H9 (cell line): ENCODE results near the gene FBXO41. TPM values are rescaled to one million over a fixed set of nuclear protein-coding genes. Genes with fewer than 3 reads are reported as not detected.

Experiments
- DNase-seq: peaks from one replicate; pipeline ENCODE4 v3.0.0-alpha.2; 2017
- H2AFZ ChIP-seq: one replicate; pipeline ENCODE4 v1.6.1; 2013; ENCODE audit warnings: mild to moderate bottlenecking, low read length, control low read depth, moderate library complexity
- H2AK5ac ChIP-seq: 2 replicates; pipeline ENCODE4 v1.6.1; 2013; ENCODE audit warnings: low read length, control low read depth, mixed read lengths; ENCODE audit not compliant: insufficient read length
- H2BK120ac ChIP-seq: one replicate; pipeline ENCODE4 v1.6.1; 2013; ENCODE audit warnings: low read depth, mild to moderate bottlenecking, low read length, control low read depth, inconsistent platforms; ENCODE audit not compliant: poor library complexity, severe bottlenecking
- H2BK12ac ChIP-seq: 2 replicates; pipeline ENCODE4 v1.6.1; 2013; ENCODE audit warnings: low read length, control low read depth, mixed read lengths, low read depth; ENCODE audit not compliant: insufficient read length
- H2BK15ac ChIP-seq: 2 replicates; pipeline ENCODE4 v1.6.1; 2013; ENCODE audit warnings: low read depth, low read length, control low read depth
- H2BK20ac ChIP-seq: one replicate; pipeline ENCODE4 v1.6.1; 2013; ENCODE audit warnings: low read depth, mild to moderate bottlenecking, low read length, control low read depth, inconsistent platforms; ENCODE audit not compliant: poor library complexity, severe bottlenecking
- H2BK5ac ChIP-seq: 2 replicates; pipeline ENCODE4 v1.6.1; 2013; ENCODE audit warnings: low read length, control low read depth, mixed read lengths; ENCODE audit not compliant: insufficient read length
- H3K14ac ChIP-seq: 2 replicates; pipeline ENCODE4 v1.6.1; 2013; ENCODE audit warnings: low read length, control low read depth; ENCODE audit not compliant: insufficient read depth
- H3K18ac ChIP-seq: 2 replicates; pipeline ENCODE4 v1.6.1; 2013; ENCODE audit warnings: low read depth, mild to moderate bottlenecking, mixed read lengths, low read length, control low read depth; ENCODE audit not compliant: insufficient read length
- H3K23ac ChIP-seq: 2 replicates; pipeline ENCODE4 v1.6.1; 2013; ENCODE audit warnings: low read length, control low read depth, mixed read lengths, low read depth; ENCODE audit not compliant: insufficient read length
- H3K23me2 ChIP-seq: 2 replicates; pipeline ENCODE4 v1.6.1; 2013; ENCODE audit warnings: low read depth, mild to moderate bottlenecking, mixed read lengths, low read length, control low read depth; ENCODE audit not compliant: insufficient read length, poor library complexity, severe bottlenecking
- H3K27ac ChIP-seq: 2 replicates; pipeline ENCODE4 v1.5.1; 2013; ENCODE audit warnings: low read length, control low read depth, mixed read lengths, low read depth; ENCODE audit not compliant: insufficient read length
- H3K27me3 ChIP-seq: 2 replicates; pipeline ENCODE4 v1.6.1; 2013; ENCODE audit warnings: low read length, control low read depth, inconsistent platforms; ENCODE audit not compliant: insufficient read depth
- H3K4ac ChIP-seq: 2 replicates; pipeline ENCODE4 v1.6.1; 2013; ENCODE audit warnings: low read depth, mild to moderate bottlenecking, control low read depth, inconsistent platforms, low read length, moderate library complexity
- H3K4me1 ChIP-seq: 2 replicates; pipeline ENCODE4 v1.6.1; 2013; ENCODE audit warnings: low read length, control low read depth, inconsistent platforms; ENCODE audit not compliant: insufficient read depth
- H3K4me2 ChIP-seq: 2 replicates; pipeline ENCODE4 v1.6.1; 2013; ENCODE audit warnings: low read length, control low read depth, mixed read lengths; ENCODE audit not compliant: insufficient read length, insufficient read depth
- H3K56ac ChIP-seq: 2 replicates; pipeline ENCODE4 v1.6.1; 2013; ENCODE audit warnings: low read depth, mild to moderate bottlenecking, mixed read lengths, low read length, control low read depth; ENCODE audit not compliant: insufficient read length
- H3K79me1 ChIP-seq: 2 replicates; pipeline ENCODE4 v1.6.1; 2013; ENCODE audit warnings: low read depth, mild to moderate bottlenecking, moderate library complexity, low read length, control low read depth, inconsistent platforms; ENCODE audit not compliant: insufficient read depth, poor library complexity, severe bottlenecking
- H3K79me2 ChIP-seq: 2 replicates; pipeline ENCODE4 v1.6.1; 2013; ENCODE audit warnings: low read length, control low read depth, inconsistent platforms; ENCODE audit not compliant: insufficient read depth
- H3K9ac ChIP-seq: 2 replicates; pipeline ENCODE4 v1.6.1; 2013; ENCODE audit warnings: low read length, control low read depth, mixed read lengths; ENCODE audit not compliant: insufficient read length; ENCODE audit errors: extremely low read depth
- H3K9me3 ChIP-seq: one replicate; pipeline ENCODE4 v1.6.1; 2013; ENCODE audit warnings: low read depth, low read length, inconsistent platforms; ENCODE audit not compliant: control insufficient read depth
- H3T11ph ChIP-seq: one replicate; pipeline ENCODE4 v1.6.1; 2013; ENCODE audit warnings: mild to moderate bottlenecking, low read length, control low read depth, inconsistent platforms
- H4K20me1 ChIP-seq: one replicate; pipeline ENCODE4 v1.6.1; 2013; ENCODE audit not compliant: control insufficient read depth, insufficient read length, insufficient read depth
- H4K5ac ChIP-seq: 2 replicates; pipeline ENCODE4 v1.6.1; 2013; ENCODE audit warnings: low read depth, mild to moderate bottlenecking, mixed read lengths, low read length, control low read depth; ENCODE audit not compliant: insufficient read length
- H4K8ac ChIP-seq: replicated peaks from 2 replicates; pipeline ENCODE4 v1.6.1; 2013; ENCODE audit warnings: low read length, control low read depth, mixed read lengths, low read depth; ENCODE audit not compliant: insufficient read length
- H4K91ac ChIP-seq: 2 replicates; pipeline ENCODE4 v1.6.1; 2013; ENCODE audit warnings: low read depth, mild to moderate bottlenecking, moderate library complexity, mixed read lengths, low read length, control low read depth; ENCODE audit not compliant: insufficient read length
- H3K27ac Mint-ChIP-seq, 3 experiments: 2 replicates in 2 of 3; 3 replicates in 1 of 3; pipeline ENCODE4 v1.8.0; 2020 to 2021; ENCODE audit warnings: mixed read lengths in 3 of 3, mild to moderate bottlenecking in 1 of 3, moderate library complexity in 1 of 3
- H3K27me3 Mint-ChIP-seq: 2 replicates; pipeline ENCODE4 v1.8.0; 2021; ENCODE audit warnings: low read depth, mild to moderate bottlenecking, moderate library complexity, mixed read lengths
- H3K36me3 Mint-ChIP-seq, 3 experiments: 2 replicates in 2 of 3; 3 replicates in 1 of 3; pipeline ENCODE4 v1.8.0; 2020 to 2021; ENCODE audit warnings: low read depth in 3 of 3, mixed read lengths in 3 of 3; ENCODE audit not compliant: insufficient read depth in 1 of 3
- H3K4me1 Mint-ChIP-seq, 2 experiments: 2 replicates each; pipeline ENCODE4 v1.8.0; 2020; ENCODE audit warnings: mixed read lengths in 2 of 2
- H3K4me3 Mint-ChIP-seq, 2 experiments: 2 replicates in 1 of 2; 3 replicates in 1 of 2; pipeline ENCODE4 v1.8.0; 2020 to 2021; ENCODE audit warnings: mild to moderate bottlenecking in 2 of 2, mixed read lengths in 2 of 2, moderate library complexity in 1 of 2
- H3K9me3 Mint-ChIP-seq, 2 experiments: 2 replicates in 1 of 2; 3 replicates in 1 of 2; pipeline ENCODE4 v1.8.0; 2020; ENCODE audit warnings: mild to moderate bottlenecking in 2 of 2, mixed read lengths in 2 of 2, moderate library complexity in 1 of 2
- WGBS: extraction: QIAGEN DNeasy Blood & Tissue Kit; methylation state at CpG from one replicate; pipeline ENCODE4 v1.1.7; 2013; ENCODE audit warnings: missing lambda C conversion rate, low lambda C conversion rate, mixed read lengths; ENCODE audit not compliant: insufficient read length; ENCODE audit errors: extremely low coverage; 5-methylcytosine and 5-hydroxymethylcytosine counted together
- total RNA-seq: library from RNA; stranded (reverse); gene quantifications from 2 replicates; pipeline ENCODE4 v1.2.1, GENCODE V29; 2021
- TF ChIP-seq, protein P1 (sequence below): fragments of 200-600 bp; sonication (generic); conservative IDR thresholded peaks from 3 replicates; pipeline ENCODE4 v1.8.0; 2021; ENCODE audit warnings: antibody characterized with exemption, mild to moderate bottlenecking

The FBXO41 gene
- total RNA-seq, 1 experiment from 2014 or later, result 16.2 TPM

DNA sequence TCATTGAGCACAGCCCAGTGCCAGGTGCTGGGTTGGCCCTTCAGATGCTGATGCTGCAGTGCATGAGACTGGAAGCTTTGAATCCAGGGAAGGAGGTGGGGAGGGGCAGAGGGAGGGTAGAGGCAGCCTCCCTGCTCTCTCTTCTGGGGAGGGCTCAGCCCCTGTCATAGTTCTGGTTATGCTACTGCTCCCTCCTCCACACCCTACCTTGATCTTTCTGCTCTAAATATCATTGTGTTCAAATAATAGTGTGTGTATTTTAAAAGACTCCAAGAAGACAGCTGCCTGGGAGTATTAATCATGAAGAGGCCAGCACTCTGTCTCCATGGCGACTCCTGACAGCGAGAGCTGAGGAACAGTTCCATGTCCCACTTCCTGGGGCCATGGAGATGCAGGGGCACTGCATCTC, 12.9 kb upstream of the FBXO41 start:
- H2BK5ac ChIP-seq, result no peak overlapping the region
- peaks cover 20% of the 10 kb centered on the region for H3K27me3 ChIP-seq
- no CpG with 5 or more reads among the region's 2 CpGs for WGBS
- no peak overlapping the region for H3K4me2 ChIP-seq
- no peak overlapping the region for H2AFZ ChIP-seq
- peaks cover 87% of the 10 kb centered on the region for H3K27me3 Mint-ChIP-seq
- H3K23me2 ChIP-seq, result peaks cover 8% of the 10 kb centered on the region
- H2AK5ac ChIP-seq, result no peak overlapping the region
- no peak overlapping the region for H2BK12ac ChIP-seq
- no peaks in the 10 kb centered on the region for H3K79me1 ChIP-seq
- no peak overlapping the region for H3K18ac ChIP-seq
- H3T11ph ChIP-seq, result no peak overlapping the region
- no peak overlapping the region for H3K27ac Mint-ChIP-seq
- no peak overlapping the region for H3K27ac ChIP-seq
- H3K4me1 Mint-ChIP-seq, result peaks cover 2 to 10% of the 10 kb centered on the region in 2 experiments; a peak in 3 of 4 replicates
- H3K9ac ChIP-seq, result no peak overlapping the region
- DNase-seq, result no peak
- TF ChIP-seq, protein P1, sequence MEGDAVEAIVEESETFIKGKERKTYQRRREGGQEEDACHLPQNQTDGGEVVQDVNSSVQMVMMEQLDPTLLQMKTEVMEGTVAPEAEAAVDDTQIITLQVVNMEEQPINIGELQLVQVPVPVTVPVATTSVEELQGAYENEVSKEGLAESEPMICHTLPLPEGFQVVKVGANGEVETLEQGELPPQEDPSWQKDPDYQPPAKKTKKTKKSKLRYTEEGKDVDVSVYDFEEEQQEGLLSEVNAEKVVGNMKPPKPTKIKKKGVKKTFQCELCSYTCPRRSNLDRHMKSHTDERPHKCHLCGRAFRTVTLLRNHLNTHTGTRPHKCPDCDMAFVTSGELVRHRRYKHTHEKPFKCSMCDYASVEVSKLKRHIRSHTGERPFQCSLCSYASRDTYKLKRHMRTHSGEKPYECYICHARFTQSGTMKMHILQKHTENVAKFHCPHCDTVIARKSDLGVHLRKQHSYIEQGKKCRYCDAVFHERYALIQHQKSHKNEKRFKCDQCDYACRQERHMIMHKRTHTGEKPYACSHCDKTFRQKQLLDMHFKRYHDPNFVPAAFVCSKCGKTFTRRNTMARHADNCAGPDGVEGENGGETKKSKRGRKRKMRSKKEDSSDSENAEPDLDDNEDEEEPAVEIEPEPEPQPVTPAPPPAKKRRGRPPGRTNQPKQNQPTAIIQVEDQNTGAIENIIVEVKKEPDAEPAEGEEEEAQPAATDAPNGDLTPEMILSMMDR, result no peak
- H3K4me3 Mint-ChIP-seq, result no peak overlapping the region
- H3K4ac ChIP-seq, result no peak overlapping the region
- H3K23ac ChIP-seq, result no peak overlapping the region
- H3K9me3 ChIP-seq, result no peaks in the 10 kb centered on the region
- no peak overlapping the region for H3K56ac ChIP-seq
- no peak overlapping the region for H4K91ac ChIP-seq
- H3K79me2 ChIP-seq, result no peaks in the 10 kb centered on the region
- no peak overlapping the region for H2BK20ac ChIP-seq
- no peak overlapping the region for H4K5ac ChIP-seq
- no peak overlapping the region for H4K8ac ChIP-seq
- no peak overlapping the region for H3K14ac ChIP-seq
- H3K4me1 ChIP-seq, result no peaks in the 10 kb centered on the region
- H4K20me1 ChIP-seq, result no peaks in the 10 kb centered on the region
- no peaks in the 10 kb centered on the region for H3K36me3 Mint-ChIP-seq
- no peak overlapping the region for H2BK15ac ChIP-seq
- no peaks in the 10 kb centered on the region; a peak in 1 of 5 replicates for H3K9me3 Mint-ChIP-seq
- no peak overlapping the region for H2BK120ac ChIP-seq
